Cardiac septum (tissue), 1 donor: ENCODE measurements around the gene RNF40. TPM values are rescaled to one million over a fixed set of nuclear protein-coding genes. Genes with fewer than 3 reads are reported as not detected.

Experiments used
- DNase-seq: peaks from one replicate; pipeline ENCODE4 v3.0.0-alpha.2; 2020; ENCODE audit warnings: low spot score
- intact Hi-C: fragments of 100-400 bp; cut with DNase I; formaldehyde crosslinking; loops from one replicate; pipeline ENCODE4 v1.14.0; 2022
- total RNA-seq: library from RNA; stranded (reverse); fragmentation: NEBNext Ultra II Directional; extraction: Animal tissue kit (Norgen Biotek cat#: 25700); gene quantifications from one replicate; pipeline ENCODE4 v1.2.1, GENCODE V29; 2021
- donor health status: DM: no; HTN: no; CAD: no.

The RNF40 gene
- total RNA-seq, 1 donor from 2014 or later: 47.9 TPM

DNA sequence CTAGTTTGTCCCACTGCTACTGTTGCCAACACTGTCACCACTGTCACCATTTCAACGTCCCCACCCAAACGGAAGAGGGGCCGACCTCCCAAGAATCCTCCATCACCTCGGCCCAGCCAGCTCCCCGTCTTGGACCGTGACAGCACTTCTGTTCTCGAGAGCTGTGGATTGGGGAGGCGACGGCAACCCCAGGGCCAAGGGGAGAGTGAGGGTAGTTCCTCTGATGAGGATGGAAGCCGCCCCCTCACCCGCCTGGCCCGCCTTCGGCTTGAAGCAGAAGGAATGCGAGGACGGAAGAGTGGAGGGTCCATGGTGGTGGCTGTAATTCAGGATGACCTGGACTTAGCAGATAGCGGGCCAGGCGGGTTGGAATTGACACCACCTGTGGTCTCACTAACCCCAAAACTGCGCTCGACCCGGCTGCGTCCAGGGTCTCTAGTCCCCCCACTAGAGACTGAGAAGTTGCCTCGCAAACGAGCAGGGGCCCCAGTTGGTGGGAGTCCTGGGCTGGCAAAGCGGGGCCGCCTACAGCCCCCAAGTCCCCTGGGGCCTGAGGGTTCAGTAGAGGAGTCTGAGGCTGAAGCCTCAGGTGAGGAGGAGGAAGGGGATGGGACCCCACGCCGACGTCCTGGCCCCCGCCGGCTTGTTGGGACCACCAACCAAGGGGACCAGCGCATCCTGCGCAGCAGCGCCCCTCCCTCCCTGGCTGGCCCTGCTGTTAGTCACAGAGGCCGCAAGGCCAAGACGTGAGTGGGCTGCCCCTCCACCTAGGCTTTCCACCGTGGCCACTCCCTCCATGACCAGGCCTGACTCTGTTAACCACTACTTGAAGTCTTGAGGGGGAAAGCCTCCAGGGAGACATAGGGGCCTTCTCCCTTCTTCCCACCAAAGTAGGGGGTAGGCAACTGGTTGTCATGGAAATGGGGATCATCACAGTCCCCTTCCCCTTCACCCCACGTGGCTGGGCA lies 22.9 kb upstream of the RNF40 start:
- intact Hi-C loops: no loop called here
- DNase-seq: peak; percentile 72

DNA sequence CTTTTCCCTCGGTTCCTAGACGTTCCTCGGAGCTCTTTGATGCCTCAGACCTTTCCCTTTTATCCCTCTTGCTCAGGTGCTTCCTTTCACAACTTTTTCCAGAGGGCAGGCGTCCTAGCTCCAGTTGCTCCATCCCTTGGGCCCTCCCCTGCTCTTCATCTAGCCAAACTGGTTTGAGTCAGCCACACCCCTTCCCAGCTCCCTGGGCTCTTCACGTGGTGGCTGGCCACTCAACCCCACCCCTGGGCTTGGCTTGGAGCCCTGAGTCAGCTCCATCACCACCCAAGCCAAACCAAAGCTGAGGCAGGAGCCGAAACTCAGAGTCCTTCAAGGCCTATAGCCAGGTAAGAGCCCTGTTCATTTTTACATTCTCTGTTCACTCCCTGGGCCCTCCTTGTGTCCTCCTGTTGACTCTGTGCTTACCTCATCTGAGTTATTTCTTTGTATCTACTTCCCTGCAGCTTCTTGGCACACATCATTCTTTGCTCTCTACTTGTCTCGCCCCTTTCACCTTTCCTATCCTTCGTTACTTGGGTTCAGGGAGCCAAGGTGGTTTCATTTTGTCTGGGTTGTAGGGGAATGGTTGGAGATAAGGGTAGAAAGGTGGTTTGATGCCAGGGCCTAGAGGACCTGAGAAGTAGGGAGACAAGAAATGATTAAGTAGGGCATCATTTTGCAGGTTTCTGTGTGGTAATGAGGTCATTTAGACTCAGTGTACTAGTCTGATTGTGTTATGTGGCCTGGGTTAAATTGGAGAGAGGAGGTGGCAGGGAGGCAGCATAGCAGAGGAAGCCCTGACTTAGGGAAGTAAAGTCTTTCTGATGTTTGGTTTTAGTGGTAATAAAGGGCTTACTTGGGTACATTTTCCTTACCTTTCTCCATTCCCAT lies 21.5 kb upstream of the RNF40 start:
- DNase-seq: peak; percentile 89
- intact Hi-C loops: no loop called here

DNA sequence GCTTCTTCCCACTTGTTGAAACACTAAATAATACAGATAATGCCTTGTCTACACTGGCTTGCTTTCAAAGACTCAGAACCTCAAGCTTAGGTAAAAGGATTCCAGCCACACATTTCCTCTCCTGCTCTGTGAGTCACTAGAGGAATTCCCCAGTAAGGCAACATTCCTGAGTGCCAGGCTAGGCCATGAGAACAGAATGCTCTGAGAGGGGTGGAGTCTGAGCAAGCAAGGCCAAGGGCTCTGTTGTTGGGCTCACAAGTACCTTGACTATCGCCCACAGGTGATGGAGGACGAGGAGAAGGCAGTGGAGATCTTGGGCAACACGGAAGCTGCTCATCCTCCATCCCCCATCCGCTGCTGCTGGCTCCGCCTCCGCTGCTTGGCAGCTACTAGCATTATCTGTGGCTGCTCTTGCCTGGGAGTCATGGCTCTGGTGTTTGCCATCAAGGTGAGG lies 20.6 kb upstream of the RNF40 start:
- intact Hi-C loops: no loop called here
- DNase-seq: peak; percentile 55

DNA sequence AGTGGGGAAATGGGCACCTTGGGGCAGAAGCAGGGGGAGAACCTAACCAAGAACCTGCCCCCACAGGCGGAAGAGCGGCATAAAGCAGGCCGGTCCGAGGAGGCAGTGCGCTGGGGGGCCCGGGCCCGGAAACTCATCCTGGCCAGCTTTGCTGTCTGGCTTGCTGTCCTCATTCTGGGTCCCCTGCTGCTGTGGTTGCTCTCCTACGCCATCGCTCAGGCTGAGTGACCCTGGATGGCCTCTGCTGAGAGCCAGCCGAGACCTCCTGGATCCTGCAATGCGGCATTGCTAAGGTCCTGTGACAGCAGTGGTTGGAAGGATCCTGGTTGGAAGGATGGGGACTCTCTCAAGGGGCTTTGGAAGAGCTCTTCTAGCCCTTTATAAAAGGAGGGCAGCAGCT lies 18.4 kb upstream of the RNF40 start:
- peak; percentile 56 for DNase-seq
- intact Hi-C loops: no loop called here

DNA sequence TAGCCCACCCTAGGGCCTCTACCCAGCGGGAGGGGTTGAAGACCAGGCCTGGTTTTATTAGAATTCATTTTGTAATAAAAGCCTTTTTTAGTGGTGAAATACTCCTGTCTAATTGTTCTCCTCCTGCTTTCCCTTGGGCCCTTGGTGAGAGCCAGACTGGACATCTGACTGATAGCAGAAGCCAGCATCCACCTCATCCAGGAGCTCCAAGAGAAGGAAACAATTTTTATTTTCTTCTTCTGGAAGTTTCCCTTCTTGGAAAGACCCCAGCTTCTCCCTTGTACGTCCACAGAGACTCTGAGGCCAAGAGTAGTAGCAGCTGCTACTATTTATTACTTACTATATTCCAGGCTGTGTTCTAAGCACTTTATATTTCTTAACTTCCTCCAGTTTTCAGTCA lies 17.9 kb upstream of the RNF40 start:
- intact Hi-C loops: no loop called here
- DNase-seq: peak; percentile 38

DNA sequence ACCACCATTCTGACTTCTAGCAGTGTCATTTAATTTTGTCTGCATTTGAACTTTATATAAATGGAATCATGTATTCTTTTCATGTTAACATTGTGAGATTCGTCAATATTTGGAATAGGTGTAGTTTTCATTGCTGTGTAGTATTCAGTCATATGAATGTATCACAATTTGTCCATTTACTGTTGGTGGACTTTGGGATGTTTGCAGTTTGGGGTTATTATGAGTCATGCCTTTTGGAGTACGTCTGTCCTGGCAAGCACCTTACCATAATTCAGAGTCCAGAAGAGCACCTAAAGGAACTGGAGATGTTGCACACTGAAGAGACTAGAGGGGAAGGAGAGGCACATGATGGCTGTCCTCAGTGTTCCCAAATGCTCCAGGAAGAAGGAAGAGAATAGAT lies 17.0 kb upstream of the RNF40 start:
- intact Hi-C loops: no loop called here
- no peak for DNase-seq

DNA sequence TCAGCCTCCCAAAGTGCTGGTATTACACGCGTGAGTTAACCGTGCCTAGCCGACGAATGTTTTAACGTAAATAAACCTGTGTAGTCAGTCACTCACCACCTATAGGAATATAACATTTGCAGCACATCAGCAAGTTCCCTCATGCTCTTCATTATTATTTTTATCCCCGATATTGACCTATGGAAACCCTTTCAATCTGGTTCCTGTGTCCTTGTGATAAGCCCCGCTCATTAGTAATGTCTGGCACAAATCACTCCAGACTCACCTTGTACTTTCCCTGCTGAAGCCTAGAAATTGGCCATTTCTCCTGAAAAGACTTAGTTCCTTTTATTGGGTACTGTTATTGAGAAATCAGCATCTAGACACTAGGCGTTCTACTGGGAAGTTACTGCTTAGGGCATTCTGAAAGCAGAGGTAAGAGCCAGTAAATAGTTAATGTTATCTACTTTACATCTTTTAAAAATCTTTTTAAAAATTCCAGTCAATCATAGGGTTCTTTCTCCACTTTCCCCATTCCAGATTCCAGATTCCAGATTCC lies 15.4 kb upstream of the RNF40 start:
- intact Hi-C loops: no loop called here
- DNase-seq: no peak

DNA sequence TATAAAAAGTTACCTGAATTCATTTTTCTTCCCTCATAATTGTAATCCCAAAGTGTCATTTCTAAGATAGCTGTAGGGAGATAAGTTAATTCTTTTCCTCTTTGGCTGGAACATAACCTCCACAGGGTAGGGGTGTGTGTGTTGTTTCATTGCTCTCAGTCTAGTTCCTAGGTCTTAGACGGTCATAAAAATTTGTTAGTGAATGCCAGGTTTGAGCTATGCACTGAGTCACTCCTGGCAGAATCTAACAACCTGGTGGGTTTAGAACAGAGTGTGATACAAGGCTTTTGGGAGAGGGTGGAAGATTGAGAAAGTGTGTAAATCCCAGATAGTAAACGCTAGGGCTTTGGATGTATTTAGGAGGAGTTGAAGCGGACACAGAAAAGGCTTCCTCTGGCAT lies 14.8 kb upstream of the RNF40 start:
- no peak for DNase-seq
- intact Hi-C loops: no loop called here

DNA sequence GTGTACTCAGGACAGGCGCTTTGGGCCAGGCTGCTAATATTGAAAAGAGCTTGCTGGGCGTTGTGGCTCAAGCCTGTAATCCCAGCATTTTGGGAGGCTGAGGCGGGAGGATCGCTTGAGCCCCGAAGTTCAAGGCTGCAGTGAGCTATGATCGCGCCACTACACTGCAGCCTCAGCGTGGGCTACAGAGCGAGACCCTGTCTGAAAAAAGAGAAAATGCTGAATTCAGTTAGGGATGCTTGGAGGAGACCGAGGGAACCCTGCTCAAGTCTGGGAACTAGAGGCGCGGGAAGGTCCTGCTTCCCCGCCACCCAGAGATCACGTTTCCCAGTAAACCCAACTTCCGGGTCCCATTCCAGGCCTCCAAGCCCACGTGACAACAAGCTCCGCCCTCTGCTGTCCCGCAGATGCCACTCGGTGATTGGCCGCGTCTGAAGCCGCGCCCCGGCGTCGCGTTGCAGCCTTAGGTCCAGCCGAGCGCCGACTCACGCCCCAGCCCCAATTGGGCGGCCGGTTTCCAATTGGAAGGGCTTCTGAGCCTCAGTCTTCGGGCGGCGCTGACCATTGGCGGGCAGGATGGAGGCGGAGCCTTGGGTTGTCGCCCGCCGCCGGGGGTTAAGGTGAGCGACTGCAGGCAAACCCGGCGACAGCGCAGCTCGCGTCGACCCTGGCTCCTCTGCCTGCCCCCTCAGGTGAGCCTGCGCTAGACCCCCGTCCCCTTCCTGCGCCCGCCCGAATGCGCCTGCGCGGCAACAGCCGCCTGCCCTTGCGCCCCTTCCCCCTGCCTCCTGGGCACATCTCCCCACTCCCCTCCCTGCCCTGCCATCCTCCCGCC lies 14.1 kb upstream of the RNF40 start, which contains the start of gene PHKG2:
Gene PHKG2 (plus strand): TSS at position 627 of the 835 bp plus-strand sequence. CDS start 396 bp downstream, outside the sequence.
- intact Hi-C loops: no loop called here
- DNase-seq: peak; percentile 100

DNA sequence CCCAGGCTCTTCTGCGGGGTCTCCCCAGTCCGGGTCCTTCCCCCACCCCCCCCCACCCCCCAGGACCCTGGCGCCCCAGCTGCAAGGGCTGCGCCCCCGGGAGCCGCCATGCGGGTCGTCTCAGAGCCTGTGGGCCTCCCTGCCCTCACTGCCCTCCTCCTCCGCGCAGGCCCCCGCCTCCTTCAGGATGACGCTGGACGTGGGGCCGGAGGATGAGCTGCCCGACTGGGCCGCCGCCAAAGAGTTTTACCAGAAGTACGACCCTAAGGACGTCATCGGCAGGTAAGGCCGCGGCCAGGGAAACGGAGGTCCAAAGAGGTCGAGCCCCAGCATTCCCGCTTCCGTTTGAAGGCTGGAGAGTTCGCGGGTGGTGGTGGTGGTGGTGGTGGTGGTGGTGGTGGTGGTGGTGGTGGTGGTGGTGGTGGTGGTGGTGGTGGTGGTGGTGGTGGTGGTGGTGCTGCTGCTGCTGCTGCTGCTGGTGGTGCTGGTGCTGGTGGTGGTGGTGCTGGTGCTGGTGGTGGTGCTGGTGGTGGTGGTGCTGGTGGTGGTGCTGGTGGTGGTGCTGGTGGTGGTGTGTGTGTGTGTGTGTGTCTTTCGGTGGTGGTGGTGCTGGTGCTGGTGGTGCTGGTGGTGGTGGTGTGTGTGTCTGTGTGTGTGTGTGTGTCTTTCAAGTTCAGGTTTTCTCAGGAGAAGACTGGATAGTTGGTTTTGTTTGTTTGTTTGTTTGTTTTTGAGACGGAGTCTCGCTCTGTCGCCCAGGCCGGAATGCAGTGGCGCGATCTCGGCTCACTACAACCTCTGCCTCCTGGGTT lies 13.3 kb upstream of the RNF40 start:
- DNase-seq: peak; percentile 76
- intact Hi-C loops: no loop called here

DNA sequence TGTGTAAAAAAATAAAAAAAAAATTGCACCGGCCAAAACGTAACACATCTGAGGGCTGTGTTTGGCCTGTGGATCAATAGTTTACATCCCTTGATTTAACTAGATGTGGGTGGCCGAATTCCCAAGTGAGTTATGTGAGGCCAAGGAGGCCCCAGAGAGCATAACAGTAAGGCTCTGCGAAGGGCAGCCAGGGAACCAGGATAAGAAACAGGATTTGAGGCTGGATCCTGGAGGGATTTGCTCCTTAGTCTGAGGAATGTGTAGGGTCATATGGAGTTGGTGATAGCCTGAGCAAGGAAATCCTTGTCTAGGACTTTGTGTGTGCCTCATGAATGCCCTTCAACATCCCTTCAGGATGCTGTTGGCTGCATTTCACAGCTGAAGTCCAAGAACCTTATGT lies 11.9 kb upstream of the RNF40 start:
- no peak for DNase-seq
- intact Hi-C loops: no loop called here

DNA sequence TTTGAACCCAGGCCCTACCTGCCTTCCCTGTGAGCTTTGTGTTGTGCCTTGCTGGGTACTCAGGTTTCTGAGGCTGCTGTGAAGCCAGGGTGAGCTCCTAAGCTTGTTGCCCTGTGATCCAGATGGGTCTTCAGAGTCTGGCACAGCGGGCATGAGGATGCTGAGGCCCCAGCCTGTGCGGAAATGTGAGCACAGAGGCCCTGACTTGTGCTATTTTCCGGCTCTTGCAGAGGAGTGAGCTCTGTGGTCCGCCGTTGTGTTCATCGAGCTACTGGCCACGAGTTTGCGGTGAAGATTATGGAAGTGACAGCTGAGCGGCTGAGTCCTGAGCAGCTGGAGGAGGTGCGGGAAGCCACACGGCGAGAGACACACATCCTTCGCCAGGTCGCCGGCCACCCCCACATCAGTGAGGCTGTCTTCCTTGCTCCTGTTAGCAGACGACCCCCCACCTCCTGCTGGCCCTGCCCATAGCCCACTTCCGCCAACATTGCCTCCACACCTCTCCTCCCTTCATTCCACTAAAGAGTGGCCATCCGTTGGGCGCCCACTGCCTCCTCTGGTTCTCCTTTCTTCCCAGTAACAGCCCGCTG lies 11.2 kb upstream of the RNF40 start:
- DNase-seq: peak; percentile 41
- intact Hi-C loops: no loop called here

DNA sequence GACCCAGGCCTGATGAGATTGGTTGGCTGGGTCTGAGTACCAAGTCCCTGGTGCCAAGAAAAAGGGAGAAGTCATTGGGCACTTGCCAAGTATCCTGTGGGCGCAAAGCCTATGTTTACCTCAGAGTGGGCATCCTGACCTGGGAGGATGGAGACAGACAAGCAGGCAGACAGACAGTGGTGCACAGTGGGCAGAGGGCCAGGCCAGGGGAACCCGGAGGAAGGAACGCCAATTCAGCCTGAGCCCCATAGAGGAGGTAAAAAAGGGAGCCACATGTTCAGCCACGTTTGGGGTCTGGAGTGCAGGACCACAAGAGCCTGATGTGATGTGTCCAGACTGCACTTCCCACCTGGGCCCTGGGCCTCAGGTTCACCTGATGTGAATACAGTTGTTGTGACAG lies 8.5 kb upstream of the RNF40 start:
- intact Hi-C loops: no loop called here
- DNase-seq: no peak

DNA sequence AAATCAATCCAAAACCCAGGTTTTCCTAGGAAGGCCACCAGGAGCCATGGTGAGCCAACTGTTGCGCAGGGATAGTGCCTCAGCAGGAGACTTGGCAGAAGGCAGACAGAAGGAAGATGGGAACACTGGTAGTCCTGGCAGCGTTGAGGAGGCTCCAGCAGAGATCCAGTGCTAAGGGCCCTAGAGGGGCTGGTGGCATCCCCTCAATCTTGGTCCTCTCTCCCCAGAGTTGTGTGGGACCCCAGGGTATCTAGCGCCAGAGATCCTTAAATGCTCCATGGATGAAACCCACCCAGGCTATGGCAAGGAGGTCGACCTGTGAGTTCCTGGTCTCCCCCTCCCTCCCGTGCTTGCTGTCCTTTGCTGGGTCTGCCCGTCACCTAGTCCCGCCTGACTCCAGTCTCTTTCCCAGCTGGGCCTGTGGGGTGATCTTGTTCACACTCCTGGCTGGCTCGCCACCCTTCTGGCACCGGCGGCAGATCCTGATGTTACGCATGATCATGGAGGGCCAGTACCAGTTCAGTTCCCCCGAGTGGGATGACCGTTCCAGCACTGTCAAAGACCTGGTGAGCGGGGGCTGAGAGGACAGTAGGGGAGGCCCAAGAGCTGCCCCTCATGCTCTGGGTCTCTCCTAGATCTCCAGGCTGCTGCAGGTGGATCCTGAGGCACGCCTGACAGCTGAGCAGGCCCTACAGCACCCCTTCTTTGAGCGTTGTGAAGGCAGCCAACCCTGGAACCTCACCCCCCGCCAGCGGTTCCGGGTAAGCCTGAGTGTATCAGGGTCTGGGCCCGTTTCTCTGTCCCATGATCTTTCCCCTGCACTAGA lies 6.0 kb upstream of the RNF40 start:
- intact Hi-C loops: no loop called here
- no peak for DNase-seq

DNA sequence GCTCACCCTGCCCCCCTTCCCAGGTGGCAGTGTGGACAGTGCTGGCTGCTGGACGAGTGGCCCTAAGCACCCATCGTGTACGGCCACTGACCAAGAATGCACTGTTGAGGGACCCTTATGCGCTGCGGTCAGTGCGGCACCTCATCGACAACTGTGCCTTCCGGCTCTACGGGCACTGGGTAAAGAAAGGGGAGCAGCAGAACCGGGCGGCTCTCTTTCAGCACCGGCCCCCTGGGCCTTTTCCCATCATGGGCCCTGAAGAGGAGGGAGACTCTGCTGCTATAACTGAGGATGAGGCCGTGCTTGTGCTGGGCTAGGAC lies 5.4 kb upstream of the RNF40 start:
- DNase-seq: no peak
- intact Hi-C loops: no loop called here

DNA sequence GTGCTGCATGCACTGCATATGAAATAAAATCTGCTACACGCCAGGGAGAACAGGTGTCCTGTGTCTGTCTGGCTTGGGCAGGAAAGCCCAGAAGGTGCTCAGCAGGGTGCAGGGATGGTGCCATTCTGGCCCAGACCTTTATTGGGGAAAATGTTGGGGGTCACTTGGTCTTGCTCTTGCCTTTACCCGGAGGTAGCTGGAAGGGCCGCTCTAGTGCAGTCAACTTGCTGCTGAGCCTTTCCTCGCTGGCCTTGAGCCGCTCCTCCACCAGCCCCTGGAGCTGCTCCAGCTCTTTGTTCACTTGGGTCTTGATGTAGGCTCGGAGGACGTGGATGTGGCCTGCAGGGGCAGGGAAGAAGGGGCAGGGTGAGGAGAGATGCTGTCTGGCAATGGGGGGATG lies 4.8 kb upstream of the RNF40 start:
- intact Hi-C loops: no loop called here
- DNase-seq: no peak

DNA sequence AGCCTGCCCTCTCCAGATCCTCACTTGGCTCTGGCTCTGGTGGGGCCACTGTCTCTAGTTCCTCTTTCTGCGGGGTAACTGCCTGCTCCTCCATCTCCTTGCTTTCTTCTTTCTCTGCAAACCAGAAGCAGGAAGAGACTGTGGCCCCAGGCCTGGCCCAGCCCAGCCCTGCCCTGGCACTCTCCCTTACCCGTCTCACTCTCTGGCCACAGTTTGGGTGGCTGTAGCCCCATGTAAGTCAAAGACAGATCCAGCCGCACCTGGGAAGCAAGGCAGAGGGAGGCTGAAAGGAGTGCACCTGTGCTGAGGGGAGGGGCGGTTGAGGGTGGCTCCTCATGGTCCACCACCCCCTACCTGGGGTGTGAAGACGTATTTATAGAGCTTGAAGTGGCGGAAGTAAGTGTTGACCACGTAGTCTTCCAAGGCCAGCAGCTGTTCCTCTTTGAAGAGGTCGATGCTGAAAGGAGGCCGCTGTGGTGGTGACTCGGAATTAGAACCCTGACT lies 3.1 kb upstream of the RNF40 start:
- DNase-seq: no peak
- intact Hi-C loops: no loop called here
